HG02759 (cell line): ENCODE data around the gene PSG7.
"Not testable (repeated sequence)": the region's sequence is repeated elsewhere in the genome, so short reads cannot be mapped to it uniquely, and the experiment has no call there.

Source experiments
- ATAC-seq: cut with Tn5 transposase; IDR thresholded peaks from one replicate; pipeline ENCODE4 v1.9.1; 2021; ENCODE audit warnings: mild to moderate bottlenecking, moderate library complexity; ENCODE audit not compliant: unreplicated experiment

PSG7 gene

DNA sequence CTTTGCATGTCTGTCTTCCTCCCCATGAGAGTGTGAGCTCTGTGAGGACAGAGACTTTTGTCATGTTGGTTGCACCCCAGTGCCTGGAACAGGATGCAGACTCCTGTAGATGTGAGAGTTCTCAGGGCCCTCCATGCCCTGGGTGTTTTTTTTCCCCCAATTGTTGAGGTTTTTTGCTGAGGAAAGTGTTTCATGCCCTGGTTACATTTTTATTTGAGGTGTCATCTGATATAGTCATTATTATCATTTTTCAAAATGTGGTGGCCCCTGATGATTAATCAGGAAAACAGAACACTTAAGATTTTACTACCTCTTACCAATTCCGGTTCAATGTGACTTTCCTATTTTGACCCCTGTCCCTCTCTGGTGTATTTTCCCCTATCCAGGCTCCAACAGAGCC is 20.1 kb downstream of the PSG7 start:
- not testable (repeated sequence) for ATAC-seq

DNA sequence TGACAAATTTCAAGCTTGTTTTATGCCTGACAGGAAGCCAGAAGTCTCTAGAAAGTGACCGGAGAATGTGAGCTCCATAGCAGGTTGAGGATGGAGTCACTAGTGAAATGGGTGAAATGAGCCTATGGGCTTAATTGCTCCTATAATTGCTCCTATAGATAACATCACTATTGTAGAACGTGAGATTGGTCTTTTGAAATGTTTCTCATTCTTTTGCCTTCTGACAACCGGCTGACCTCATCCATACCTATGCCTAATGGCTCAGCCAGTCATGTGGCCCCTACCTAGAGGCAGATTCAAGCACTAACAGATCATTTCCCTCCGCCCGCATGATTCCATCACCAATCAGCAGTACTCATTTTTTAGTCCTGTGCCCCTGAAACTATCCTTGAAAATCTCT is 23.5 kb downstream of the PSG7 start:
- not testable (repeated sequence) for ATAC-seq

DNA sequence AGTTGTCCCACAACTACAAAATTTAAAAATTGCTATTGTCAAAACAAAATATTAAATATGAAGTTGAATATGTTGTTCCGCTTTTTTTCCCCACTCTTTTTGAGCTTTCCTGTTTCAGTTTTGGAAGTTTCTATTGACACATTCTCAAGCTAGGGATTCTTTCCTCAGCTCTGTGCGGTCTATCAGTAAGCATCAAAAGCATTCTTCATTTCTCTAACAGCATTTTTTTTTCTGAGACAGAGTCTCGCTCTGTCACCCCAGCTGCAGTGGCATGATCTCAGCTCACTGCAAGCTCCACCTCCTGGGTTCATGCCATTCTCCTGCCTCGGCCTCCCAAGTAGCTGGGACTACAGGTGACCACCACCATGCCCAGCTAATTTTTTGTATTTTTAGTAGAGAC is 24.1 kb downstream of the PSG7 start:
- not testable (repeated sequence) for ATAC-seq

DNA sequence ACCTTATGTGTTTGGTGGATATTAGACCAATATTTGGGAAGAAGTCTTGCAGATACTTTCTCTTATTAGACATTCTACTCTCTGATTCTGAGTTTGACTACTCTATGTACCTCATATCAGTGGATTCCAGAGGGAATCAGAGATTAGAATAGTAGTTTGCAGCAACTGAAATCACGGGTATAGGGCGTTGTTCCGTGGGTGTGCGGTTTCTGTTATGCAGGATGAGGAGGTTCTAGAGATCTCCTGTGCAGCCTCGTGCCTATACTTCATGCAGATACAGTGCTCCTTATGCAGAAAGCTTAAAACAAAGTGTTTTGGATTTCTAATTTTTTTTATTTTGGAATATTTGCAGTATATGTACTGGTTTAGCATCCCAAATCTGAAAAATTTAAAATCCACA is 25.3 kb downstream of the PSG7 start:
- ATAC-seq = not testable (repeated sequence)

GRCh38 chr19:42906162-42906561 is 30.8 kb downstream of the PSG7 start:
- not testable (repeated sequence) for ATAC-seq

DNA sequence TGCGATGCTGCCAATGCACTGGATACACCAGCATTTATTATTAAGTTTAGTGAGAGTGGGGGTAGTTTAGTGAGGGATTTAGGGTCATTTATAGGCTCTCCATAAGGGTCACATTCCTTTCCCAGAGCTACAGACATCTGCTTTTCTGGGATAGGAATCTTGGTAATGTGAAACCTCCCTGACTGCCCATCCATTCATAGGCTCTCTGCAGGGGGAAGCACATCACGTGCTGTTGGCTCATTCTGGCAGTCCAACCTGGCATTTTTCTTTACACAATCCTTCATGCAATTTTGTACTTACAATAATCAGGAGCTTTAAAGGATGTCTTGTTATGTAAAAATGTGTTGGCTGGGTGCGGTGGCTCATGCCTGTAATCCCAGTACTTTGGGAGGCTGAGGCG is 36.4 kb downstream of the PSG7 start:
- not testable (repeated sequence) for ATAC-seq

GRCh38 chr19:42899674-42900073 is 37.3 kb downstream of the PSG7 start:
- ATAC-seq = not testable (repeated sequence)

DNA sequence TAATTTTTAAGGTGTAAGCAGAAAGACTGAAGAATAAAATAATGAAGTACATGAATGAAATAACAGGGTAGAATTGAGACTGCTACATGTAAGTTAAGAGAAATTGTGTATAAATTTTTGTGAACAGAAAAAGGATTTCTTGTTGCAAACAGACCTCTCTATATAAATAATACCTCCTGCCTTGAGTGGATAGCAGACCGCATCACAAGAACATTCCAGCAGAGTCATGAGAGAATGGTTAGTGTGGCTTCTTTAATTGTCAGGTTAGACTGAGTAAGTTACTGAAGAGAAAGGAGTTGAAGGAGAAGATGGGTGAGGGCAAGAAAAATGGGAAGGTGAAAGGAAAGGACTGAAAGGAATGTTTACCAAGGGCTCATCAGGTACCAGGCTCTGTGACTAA is 37.9 kb downstream of the PSG7 start:
- ATAC-seq = not testable (repeated sequence)

GRCh38 chr19:42898656-42899055 is 38.4 kb downstream of the PSG7 start:
- not testable (repeated sequence) for ATAC-seq

DNA sequence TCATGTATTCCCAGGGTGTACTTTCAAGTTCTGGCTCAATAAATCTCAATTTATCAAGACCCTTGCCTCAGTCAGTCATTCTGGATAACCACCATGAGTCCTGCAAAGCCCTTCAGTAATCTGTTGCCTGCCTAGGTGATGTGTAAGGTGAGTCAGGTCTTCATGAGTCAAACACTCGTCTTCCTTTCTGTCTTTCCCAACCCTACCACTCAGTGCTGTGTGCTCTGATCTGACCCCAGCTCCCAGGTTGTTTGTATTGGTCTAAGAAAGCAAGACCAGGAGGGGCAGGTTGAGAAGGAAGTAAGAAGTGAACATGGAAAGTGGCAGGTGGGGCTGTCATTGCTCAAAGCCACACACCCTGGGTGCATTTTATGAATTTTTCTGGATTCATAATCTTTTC is 39.3 kb downstream of the PSG7 start:
- not testable (repeated sequence) for ATAC-seq

DNA sequence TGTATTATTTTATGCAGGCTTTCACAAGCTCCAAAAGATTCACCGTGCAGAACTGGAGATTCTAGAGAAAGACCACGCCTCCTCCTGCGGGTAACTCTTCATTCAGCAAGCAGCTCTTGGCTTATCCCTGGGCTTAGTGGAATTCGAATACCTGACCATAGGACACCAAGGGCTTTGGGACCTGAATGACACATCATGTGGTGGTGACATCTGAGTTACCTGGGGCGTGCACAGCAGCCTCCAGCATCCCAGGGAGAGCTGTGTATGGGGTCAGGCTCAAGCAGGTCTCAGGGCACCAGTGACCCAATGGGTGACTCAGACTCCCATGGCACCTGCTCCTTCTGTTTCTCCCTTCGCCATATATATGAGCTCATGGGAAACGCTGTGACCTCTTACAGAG is 46.6 kb downstream of the PSG7 start:
- not testable (repeated sequence) for ATAC-seq

DNA sequence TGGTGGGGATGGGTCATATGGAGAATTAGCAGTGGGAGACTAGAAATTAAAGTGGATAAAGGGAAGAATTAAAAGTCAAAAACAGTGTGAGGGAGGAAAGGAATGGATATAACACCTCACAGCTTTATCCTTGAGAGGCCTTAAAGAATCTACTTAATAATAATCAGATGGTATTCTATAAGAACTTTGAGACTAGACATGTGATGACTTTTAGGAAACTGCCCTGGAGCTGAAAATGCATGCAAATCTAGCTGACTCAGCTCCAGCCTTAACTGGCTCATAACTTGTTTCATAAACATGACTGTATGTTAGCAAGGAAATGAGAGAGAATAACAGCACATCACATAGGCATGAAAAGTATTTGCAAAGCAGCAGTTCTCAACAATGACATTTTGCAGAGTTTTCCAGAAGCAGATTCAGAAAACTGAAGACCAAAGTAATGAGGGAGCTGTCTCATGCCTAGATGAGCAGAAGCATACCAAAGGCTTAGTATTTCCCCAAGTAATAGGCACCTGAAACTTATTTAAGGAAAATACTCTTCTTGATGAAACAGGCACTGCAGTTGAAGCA is 49.0 kb downstream of the PSG7 start:
- ATAC-seq = not testable (repeated sequence)

- not testable (repeated sequence) for ATAC-seq
Observed at GRCh38 chr19:42882730-42883129, 54.3 kb downstream of the PSG7 start.

DNA sequence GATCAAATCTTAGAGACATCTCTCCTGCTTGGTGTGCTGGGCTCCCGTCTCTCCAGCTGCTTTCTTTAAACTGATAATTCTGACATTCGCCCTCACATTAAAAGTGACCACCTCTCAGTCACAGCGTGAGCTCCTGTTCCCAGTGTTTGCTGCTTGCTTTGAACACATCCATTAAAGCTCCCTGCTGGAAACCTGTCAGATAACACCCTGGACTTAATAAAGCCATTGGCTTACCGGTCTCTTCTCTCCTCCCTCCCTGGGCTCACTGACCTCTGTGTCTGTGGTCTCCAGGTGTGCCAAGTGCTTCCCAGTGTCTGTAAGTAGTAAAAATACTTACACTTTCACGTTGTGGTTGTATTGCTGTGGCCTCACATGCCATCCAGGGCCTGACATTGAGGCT is 55.0 kb downstream of the PSG7 start:
- ATAC-seq = not testable (repeated sequence)

GRCh38 chr19:42881279-42881678 is 55.7 kb downstream of the PSG7 start:
- not testable (repeated sequence) for ATAC-seq

GRCh38 chr19:42880621-42881020 is 56.4 kb downstream of the PSG7 start:
- ATAC-seq = not testable (repeated sequence)

GRCh38 chr19:42879613-42880012 is 57.4 kb downstream of the PSG7 start, which contains the start of gene PSG1:
Gene PSG1, minus strand, starts transcription at chr19:42879713. Its CDS starts 132 bp downstream, at chr19:42879581.
- no peak for ATAC-seq

DNA sequence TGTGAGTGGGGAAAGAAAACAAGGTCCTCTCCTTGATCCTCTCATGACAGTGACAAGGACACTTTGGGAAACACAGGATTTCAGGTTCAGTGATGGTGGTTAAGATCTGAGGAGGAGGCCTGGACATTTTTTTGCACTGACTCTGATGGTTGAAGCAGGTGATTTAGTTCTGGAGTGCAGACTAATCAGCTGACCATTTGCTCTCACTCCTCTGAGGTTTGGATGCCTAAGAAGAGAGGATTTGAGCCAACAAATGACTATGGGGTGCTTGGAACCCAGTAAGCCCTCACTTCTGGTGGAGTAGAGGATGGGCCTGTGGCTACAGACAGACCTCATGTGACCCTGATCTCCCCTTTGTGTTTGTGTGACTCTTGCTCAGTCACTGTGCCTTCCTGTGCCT is 60.4 kb downstream of the PSG7 start:
- ATAC-seq = not testable (repeated sequence)

DNA sequence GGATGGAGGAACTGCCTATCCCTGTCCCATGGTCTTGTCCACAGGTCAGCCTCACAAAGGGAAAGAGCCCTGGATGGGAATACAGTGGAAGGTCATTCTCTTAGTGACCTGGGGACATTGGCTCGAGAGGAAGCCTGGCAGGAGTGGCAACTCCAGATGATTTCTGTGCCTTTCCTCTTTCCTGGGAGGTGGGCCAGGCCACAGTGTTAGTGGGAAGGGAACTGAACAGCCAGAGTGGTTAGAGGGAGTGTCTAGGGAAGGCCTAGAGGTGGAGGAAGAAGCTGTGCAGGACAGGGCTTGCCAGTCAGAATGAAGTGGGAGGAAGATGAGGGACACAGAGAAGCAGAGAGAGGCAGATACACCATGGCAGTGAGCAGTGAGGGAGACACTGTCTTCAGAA is 61.1 kb downstream of the PSG7 start:
- ATAC-seq = not testable (repeated sequence)

- not testable (repeated sequence) for ATAC-seq
Observed at GRCh38 chr19:42874901-42875813, 61.9 kb downstream of the PSG7 start.

- not testable (repeated sequence) for ATAC-seq
Observed at GRCh38 chr19:42874136-42874535, 62.9 kb downstream of the PSG7 start.
